KOPT-K1 (cell line): ENCODE measurements around the gene MAB21L3.

ENCODE experiments used
- H3K27ac ChIP-seq: fragments of 200-600 bp; sonication (generic); 2 replicates; pipeline ENCODE4 v1.5.1; 2016; ENCODE audit warnings: antibody characterized with exemption, mild to moderate bottlenecking, low read depth, low read length; ENCODE audit not compliant: poor library complexity, severe bottlenecking
- H3K36me3 ChIP-seq: fragments of 200-600 bp; sonication (generic); 2 replicates; pipeline ENCODE4 v1.5.1; 2017; ENCODE audit warnings: antibody characterized with exemption, mild to moderate bottlenecking, low read length, moderate library complexity; ENCODE audit not compliant: insufficient read depth
- H3K9me3 ChIP-seq: fragments of 200-600 bp; sonication (generic); 2 replicates; pipeline ENCODE4 v1.5.1; 2017; ENCODE audit warnings: antibody characterized with exemption, low read length, mild to moderate bottlenecking; ENCODE audit not compliant: insufficient read depth, poor library complexity, severe bottlenecking

Gene MAB21L3

DNA sequence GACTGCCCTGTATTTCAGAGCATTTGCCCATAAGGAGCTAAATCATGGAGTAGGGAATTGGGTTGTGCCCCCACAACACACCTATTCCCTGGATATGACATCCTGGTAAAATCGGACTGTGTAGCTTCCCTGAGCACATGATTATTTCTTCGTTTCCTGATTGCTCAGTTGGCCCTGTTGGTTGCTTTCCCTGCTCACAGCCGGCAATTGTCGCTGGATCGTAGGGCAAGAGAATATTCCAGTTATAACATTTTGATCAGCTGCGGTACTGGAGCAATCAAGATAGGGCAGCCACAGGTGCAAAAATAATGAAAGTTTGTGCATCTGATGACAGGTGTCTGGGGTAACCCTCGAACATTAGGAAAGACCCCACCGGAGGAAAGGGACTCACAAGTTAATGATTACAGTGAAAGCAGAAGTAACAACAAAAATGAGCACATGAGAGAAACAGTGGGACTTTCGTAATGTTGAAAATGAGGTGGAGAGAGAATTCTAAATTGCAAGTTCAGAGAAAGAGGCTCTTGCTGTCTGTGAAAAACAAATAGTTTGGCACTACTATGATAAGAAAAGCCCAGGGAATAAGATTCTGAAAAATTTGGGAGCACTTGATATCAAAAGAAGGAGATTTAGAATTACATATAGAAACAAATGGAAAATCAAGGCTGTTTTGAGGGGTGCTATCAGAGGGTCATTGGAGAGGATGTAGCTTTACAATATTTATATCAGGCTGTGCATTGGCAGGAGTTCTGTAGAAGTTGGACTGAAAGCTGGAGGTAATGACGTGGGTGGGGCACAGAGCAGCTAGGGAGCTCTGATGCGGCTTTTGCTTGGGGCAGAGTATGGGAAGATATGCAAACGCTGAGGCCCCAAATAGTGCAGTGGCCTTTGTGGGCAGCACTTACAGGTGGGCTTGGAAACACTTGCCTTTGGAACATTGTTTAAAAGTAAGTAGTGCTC, at the start of gene MAB21L3:
Gene MAB21L3, plus strand, starts transcription at position 833 of the 957 bp plus-strand sequence. CDS start 1,217 bp downstream, outside the sequence.
- H3K36me3 ChIP-seq, result no peaks in the 10 kb centered on the region
- no peaks in the 10 kb centered on the region for H3K9me3 ChIP-seq
- H3K27ac ChIP-seq, result no peak within 1 kb of the TSS

DNA sequence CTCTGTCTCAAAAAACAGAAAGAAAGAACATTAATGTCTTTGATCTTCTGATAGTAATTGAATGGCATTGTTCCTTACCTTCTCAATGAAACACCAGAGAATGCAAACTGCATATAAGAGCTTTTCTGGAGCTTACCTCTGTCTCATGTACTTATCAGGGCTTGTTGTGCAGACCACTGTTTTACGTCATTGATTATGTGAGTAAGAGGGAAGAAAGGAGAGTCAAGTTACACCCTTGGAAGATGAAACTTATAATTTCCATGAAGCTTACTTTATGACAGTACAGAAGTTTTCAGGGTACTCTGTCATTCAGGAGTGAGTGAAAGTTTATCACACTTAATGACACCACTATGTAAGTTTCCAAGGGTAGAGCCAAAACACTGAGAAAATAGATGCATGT, 49.0 kb upstream of the MAB21L3 start:
- Histone ChIP-seq H3K9me3 (peaks cover 7% of the 10 kb centered on the region), H3K36me3 (no peaks in the 10 kb centered on the region), H3K27ac (no peak overlapping the region)

DNA sequence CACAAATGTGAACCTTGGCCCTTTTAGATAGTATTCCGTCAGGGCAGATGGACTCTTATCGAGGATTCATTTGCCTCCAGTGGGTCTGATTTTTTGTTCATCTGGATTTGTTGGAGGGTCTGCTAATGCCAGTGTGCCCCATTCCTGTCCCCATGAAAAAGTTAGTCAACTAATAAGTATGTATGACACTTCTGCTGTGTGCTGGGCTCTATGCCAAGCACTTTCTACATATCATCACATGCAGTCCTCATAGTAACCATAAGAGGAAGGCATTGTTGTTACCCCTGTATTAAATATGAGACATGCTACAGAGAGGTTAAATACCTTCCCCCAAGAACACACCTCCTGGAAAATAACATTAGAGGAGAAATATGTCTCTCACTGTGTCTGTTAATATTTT, 46.6 kb upstream of the MAB21L3 start:
- no peaks in the 10 kb centered on the region for H3K36me3 ChIP-seq
- H3K27ac ChIP-seq, result no peak overlapping the region
- H3K9me3 ChIP-seq, result no peaks in the 10 kb centered on the region

DNA sequence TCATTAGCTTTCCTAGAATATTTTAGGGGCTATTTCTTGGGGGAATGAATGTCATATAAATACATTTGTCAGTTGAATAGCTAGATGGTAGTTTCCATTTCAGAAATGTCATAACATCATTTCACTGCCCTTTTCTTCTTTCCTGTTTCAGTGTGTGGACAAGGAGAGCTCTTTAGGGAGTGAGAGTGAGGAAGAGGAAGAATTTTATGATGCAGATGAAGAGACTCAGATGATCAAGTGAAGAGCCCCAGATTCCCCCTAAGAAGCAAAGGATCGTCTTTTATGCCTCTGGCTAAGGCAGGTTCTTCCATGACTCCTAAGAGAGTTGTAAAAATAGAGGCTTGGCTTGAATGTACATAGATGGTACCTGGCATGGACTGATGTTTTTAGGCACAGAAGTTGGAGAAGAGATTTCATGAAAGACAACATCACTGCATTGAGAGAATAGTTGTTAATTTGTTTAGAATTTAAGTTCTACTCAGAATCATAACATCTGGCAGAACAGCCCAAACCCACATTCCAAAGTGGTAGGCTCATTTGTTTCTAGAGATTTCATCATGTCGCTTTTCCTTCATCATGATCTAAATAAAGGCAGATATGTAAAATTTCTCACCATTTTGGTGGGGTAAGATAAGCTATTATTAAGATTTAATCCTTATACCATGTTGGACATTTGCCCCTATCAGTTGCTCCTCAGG, 44.2 kb upstream of the MAB21L3 start:
- H3K36me3 ChIP-seq, result no peaks in the 10 kb centered on the region
- no peaks in the 10 kb centered on the region for H3K9me3 ChIP-seq
- H3K27ac ChIP-seq, result no peak overlapping the region

DNA sequence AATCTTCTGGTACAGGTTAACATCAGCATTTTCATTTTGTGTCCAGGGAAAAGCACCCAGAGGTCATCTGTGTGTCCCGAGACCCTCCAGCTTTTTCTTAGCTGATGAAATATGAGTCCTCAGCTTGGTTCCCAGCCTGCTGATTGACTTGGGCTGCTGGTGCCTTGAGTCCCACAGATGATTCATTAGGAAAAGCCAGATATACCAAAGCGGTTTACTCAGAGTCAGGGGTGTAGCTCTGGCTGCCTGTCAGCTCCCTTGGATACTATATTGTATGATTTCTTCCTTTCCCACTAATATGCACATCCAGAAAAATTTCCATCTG, 43.7 kb upstream of the MAB21L3 start:
- Histone ChIP-seq H3K27ac (no peak overlapping the region), H3K9me3 (no peaks in the 10 kb centered on the region), H3K36me3 (no peaks in the 10 kb centered on the region)

DNA sequence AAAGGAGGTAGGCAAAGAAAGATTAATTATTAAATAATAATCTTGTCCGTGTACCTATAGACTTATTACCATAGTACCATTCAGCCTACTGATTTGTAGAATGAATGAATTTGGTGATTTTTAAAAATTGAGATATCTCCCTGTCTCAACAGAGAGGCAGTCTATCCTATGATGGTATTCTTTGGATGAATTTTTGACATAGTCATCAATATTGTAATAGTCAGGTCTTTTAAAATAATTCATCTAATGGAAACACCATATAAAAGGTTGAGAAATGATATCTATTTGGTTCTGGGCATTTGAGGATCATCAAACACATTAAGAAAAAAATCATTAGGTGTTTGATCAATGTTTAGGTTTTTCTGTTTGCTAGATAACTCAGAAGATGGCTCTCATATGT, 35.6 kb upstream of the MAB21L3 start:
- Histone ChIP-seq H3K9me3 (no peaks in the 10 kb centered on the region), H3K36me3 (no peaks in the 10 kb centered on the region), H3K27ac (no peak overlapping the region)

DNA sequence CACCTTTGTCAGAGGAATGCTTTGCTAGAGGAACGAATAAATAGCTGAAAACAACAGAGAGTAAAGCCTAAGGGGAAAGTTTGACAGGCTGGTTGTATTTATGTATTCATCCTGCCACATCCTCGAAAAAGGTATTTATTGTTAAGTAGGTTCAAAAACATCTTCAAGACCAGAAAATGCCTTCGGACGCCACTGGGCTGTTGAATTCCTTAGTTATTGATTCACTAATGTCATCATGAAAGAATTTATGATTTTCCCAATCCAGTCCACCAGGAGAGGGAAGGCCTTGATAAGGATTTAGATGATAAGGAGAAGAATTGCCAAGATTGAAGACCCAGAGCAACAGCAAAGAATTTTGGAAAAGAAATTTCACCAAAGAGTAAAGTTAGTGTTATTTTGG, 35.2 kb upstream of the MAB21L3 start:
- no peak overlapping the region for H3K27ac ChIP-seq
- no peaks in the 10 kb centered on the region for H3K9me3 ChIP-seq
- H3K36me3 ChIP-seq, result no peaks in the 10 kb centered on the region

DNA sequence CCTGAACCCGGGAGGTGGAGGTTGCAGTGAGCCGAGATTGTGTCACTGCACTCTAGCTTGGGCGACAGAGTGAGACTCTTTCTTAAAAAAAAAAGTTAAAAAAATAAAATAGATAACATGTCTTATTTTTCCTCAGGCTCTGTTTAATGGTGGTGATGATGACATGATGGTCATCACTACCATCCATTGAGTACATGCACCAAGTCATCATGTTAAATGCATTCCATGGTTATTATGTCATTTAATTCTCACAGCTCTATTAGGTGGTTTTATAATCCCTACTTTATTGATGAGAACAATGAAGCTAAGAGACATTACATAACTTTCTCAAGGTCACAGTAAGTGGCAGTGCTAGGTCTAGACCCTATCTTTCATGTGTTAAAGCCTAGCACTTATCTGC, 34.4 kb upstream of the MAB21L3 start:
- H3K36me3 ChIP-seq, result no peaks in the 10 kb centered on the region
- no peak overlapping the region for H3K27ac ChIP-seq
- H3K9me3 ChIP-seq, result no peaks in the 10 kb centered on the region

DNA sequence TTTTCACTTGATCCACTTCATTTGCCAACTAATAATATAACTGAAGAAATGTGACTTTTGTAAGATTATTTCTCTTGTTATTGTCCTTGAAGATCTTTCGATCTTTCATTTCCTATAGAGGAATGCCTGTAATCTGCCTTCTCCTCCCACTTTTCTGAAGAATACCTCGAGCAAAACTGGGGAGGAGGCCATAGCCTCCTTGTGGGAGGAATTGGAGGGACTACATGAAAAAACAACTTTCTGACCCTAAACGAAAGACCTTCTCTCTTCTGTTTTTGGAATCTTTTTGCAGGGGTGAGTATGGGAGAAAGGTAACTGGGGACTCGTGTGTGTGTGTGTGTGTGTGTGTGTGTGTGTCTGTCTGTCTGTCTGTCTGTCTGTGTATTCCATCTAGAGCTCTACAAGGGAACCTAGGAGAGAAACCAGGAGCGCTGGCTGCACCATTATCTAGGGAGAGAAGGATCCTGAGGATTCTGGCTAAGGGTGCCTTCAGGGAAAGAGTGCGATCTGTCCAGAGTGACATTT, 32.4 kb upstream of the MAB21L3 start:
- Histone ChIP-seq H3K36me3 (no peaks in the 10 kb centered on the region), H3K9me3 (no peaks in the 10 kb centered on the region), H3K27ac (no peak overlapping the region)

DNA sequence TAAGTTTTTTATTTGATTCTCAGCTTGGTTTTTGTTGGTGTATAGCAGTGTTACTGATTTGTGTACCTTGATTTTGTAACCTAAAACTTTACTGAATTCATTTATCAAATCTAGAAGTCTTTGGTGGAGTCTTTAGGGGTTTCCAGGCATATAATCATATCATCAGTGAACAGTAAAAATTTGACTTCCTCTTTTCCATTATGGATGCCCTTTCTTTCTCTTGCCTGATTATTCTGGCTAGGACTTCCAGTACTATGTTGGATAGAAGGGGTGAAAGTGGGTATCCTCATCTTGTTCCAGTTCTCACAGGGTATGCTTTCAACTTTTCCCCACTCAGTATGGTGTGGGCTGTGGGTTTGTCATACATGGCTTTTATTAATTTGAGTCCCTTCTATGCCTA, 23.6 kb upstream of the MAB21L3 start:
- H3K27ac ChIP-seq, result no peak overlapping the region

DNA sequence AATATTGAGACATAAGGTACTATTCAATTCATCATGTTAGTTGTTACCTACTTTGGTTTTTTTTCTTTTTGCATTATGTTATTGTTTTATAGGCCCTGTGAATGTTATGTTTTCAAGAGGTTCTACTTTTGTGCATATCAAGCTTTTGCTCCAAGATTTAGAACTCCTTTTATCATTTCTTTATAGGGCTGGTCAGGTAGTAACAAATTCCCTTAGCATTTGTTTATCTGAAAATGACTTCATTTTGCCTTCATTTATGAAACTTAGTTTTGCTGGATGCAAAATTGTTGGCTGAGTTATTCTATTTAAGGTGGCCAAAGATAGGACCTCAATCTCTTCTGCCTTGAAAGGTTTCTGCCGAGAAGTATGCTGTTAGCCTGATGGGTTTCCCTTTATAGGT, 21.3 kb upstream of the MAB21L3 start:
- Histone ChIP-seq H3K27ac (no peak overlapping the region), H3K36me3 (no peaks in the 10 kb centered on the region), H3K9me3 (peaks cover 20% of the 10 kb centered on the region)

More for the DNA sequence above, 23.6 kb upstream of the MAB21L3 start:
- Histone ChIP-seq H3K9me3 (peaks cover 20% of the 10 kb centered on the region), H3K36me3 (no peaks in the 10 kb centered on the region)

DNA sequence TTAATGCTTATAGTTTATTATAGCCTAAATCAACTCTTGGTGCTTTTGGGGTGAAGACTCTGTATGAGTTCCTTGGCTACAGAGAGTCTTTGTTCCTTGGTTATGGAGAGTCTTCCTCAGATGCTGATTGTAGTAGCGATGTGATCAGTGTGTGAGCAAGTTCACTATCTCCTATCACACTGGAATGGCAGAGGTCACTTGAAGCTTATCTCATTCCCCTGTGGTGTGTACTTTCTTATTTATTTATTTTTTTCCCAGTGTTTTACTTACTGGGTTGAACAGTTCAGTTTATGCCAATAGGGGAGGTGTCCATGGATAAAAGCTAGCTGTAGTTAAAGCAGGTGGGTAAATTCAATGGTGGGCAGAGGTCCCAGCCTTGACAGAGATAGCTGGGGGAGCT, 20.1 kb upstream of the MAB21L3 start:
- H3K36me3 ChIP-seq, result no peaks in the 10 kb centered on the region
- H3K9me3 ChIP-seq, result peaks cover 20% of the 10 kb centered on the region
- H3K27ac ChIP-seq, result no peak overlapping the region

DNA sequence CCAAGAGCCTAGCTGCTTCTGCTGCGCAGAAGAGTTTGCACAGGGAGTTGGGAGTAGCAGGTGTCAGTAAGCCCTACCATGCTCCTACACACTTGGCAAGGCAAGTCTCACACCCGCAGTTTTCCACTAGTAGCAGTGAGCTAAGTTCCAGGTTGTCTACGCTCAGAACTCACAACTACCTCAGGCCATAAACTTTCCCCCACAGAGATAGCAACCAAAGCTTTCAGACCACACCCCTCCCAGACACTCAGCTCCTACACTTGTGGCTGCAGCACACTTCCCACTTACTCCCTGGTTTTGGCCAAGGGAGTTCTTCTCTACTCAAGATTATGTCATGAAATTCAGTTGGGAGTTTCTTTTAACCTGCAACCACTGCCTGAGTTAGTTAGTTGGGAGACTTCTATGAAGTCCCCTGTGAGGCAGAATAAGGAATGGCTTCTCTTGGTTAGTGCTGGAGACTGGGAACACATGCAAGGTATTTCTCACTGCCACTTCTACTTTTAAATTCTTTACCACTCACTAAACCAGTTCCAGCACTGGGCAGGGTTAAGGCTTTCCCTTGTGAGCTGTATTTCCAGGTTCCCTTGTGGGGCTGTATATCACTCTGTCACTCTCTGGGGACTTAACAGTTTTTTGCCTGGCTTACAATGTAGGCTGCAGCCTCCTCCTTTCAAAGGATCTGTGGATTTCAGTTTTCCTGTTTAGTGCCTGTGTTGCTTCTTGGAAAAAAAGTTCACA, 18.3 kb upstream of the MAB21L3 start:
- no peaks in the 10 kb centered on the region for H3K36me3 ChIP-seq
- no peak overlapping the region for H3K27ac ChIP-seq
- H3K9me3 ChIP-seq, result peaks cover 22% of the 10 kb centered on the region

DNA sequence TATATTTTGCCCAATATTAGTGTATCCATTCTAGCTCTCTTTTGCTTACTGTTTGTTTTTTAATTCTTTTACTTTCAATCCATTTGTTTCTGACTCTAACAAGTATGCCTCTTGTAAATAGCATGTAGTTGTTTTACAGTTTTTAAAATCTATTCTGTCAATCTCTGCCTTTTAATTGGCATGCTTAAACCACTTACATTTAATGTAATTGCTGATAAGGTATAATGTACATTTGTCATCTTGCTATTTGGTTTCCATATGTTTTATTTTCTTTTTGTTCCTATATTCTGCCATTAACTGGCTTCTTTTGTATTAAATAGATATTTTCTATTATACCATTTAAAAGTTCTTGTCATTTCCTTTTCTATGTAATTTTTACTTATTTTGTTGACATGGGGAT, 16.2 kb upstream of the MAB21L3 start:
- no peak overlapping the region for H3K27ac ChIP-seq
- no peaks in the 10 kb centered on the region for H3K36me3 ChIP-seq
- peaks cover 13% of the 10 kb centered on the region for H3K9me3 ChIP-seq

DNA sequence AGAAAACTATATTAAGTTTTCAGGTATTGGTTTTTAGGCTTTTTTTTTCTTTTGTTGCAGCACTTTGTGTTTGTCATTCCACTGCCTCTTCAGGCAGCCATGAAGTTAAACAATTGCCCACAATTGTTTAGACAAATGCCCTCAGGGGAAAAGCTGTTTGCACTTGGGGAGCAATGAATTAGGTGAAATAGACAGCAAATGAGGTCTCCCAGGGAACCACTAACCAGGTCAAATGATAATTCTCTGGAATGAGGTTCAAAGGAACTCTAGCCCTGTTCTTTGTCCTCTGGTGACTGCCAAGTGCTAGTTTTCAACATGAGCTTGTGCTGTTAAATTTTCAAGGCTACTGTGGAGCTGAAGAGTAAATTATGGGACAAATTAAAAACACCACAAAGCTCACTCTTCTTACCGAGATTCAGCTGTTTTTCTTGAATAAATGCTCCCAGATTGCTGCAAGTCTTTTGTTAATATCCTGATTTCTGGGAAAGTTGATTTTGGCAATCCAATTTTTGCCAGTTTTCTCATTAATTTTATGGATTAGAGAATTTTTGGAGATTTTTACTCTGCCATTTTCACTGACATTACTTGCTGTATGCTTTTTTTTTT, 15.1 kb upstream of the MAB21L3 start:
- Histone ChIP-seq H3K27ac (no peak overlapping the region), H3K36me3 (no peaks in the 10 kb centered on the region), H3K9me3 (peaks cover 5% of the 10 kb centered on the region)
